UCSD-AML1 (cell line): ENCODE results near the gene MYOCOS.
"Not testable (repeated sequence)": the region's sequence is repeated elsewhere in the genome, so short reads cannot be mapped to it uniquely, and the experiment has no call there.

Experiments used
- DNase-seq: peaks from one replicate; lab custom pipeline; 2025; ENCODE audit not compliant: unreplicated experiment; lab: John Stamatoyannopoulos, UW

Gene MYOCOS

GRCh38 chr1:171622152-171622462, at the start of gene MYOCOS:
Gene MYOCOS (plus strand): TSS chr1:171622243. CDS start chr1:171623884, 1,641 bp downstream.
- DNase-seq, result no peak

DNA sequence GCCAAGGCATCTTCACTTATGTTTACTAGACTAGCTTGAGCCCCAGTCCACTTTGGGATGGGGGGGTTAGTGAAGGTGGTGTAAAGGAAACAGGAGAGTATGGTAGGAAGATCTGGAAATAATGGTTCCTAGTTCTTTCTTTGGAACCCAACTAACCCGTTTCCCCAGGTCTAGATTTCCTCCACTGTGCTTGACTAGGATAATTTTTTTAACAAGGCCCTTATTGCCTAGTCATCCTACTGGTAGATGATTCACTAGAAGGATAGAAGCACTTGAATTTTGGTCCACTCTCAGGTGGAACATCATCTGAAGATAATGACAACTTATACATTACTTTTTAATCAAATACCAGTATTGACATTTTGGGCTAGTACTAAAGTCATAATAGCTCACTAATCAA, 45.9 kb upstream of the MYOCOS start:
- DNase-seq, result no peak

DNA sequence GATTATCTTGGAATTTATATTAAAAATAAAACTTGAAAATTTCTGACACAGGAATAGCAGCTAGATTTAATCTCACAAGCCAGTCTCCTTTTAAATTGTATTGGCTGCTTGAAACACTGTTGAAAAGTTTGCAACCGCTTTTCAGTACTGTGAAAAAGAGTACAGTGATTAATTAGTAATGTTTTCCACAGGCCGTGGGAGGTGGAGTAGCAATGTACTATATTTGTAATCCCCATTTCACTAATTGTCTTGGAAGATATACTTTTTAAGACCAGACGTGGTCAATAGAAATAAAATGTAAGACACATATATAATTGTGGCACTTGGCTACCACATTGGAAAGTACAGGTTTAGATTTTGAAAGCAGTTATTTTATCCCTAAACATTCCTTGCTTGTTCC, 40.8 kb upstream of the MYOCOS start:
- no peak for DNase-seq

DNA sequence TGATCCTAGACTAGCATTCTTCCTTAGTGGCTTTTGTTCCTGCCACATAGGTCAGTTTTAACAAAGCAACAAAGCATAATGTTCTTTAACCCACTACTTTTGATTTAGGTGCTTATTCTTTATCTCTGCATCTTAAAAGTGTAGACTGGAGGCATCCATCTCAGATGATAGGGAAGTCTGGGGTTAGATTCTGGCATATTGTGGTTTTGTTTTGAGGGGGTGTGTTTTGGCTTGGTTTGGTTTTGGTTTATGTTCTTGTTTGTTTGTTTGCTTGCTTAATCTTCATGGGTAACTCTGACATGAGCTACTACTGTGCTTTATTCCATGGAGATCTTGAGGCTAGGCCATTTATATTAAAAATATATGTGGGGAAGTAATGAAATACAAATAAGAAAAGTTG, 40.3 kb upstream of the MYOCOS start:
- no peak for DNase-seq

DNA sequence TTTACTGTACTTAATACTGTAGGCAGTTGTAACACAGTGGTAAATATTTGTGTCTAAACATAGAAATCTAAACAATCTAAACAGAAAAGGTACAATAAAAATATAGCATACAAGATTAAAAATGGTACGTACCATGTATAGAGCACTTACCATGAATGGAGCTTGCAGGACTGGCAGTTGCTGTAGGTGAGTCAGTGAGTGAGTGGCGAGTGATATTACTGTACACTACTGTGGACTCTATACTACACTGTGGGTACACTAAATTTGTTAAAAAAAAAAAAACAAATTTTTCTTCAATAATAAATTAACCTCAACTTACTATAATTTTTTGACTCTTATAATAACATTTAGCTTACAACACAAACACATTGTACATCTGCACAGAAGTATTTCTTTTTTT, 39.5 kb upstream of the MYOCOS start:
- no peak for DNase-seq

- no peak for DNase-seq
Measured at GRCh38 chr1:171583591-171584201, 38.3 kb upstream of the MYOCOS start.

DNA sequence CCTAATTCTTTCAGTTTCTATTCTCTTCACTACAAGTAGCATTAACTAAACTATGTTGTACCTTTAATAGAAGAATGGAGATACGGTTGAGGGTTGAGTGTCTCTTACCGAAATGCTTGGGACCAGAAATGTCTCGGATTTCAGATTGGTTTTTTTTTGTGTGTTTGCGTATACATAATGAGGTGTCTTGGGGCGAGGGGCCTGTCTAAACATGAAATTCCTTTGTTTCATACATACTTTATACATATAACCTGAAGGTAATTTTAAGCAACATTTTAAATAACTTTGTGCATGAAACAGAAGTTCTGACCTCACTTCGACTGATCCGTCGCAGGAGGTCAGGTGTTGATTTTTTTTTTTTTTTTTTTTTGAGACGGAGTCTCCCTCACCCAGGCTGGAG, 36.3 kb upstream of the MYOCOS start:
- DNase-seq, result no peak

GRCh38 chr1:171588230-171588629, 33.8 kb upstream of the MYOCOS start:
- no peak for DNase-seq

GRCh38 chr1:171590022-171590421, 32.0 kb upstream of the MYOCOS start:
- no peak for DNase-seq

DNA sequence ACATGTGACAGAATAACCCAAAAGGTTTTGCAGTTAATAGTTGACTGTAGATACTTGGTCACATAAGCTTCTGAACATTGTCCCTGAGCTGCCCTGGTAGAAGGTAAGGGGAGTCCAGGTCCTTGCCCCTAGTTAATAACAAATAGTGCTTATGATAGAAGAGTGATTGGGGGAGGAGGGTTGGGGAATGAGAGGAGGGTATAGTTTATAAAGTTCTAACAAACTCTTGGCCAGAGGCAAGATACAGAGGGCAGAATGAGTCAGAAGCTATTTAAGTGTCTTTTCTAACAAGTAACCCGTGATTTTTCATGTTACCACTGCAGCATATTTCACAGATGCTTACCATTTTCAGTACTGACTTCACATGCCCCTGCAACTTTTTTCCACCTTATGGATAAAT, 26.7 kb upstream of the MYOCOS start:
- no peak for DNase-seq

GRCh38 chr1:171596119-171596518, 25.9 kb upstream of the MYOCOS start:
- no peak for DNase-seq

DNA sequence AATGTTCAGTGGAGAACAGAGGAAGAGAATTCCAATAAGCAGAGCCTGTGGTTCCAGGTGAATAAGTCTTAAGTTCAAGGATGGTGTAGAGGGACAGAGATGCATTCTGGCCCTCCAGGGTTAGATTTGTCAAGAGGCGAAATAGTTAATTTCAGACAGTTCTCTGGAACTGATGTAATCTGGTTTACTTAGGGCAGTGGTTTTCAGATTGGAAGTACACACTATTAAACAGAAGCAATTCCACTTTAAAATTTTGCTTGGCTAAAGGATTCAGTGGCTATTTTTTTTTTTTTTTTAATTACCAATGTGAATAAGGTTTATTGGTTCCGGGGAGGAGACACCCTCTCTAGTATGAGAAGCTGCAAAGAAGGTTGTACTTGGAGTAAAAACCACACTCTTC, 25.3 kb upstream of the MYOCOS start:
- DNase-seq, result no peak

- no peak for DNase-seq
Measured at GRCh38 chr1:171597203-171597602, 24.8 kb upstream of the MYOCOS start.

DNA sequence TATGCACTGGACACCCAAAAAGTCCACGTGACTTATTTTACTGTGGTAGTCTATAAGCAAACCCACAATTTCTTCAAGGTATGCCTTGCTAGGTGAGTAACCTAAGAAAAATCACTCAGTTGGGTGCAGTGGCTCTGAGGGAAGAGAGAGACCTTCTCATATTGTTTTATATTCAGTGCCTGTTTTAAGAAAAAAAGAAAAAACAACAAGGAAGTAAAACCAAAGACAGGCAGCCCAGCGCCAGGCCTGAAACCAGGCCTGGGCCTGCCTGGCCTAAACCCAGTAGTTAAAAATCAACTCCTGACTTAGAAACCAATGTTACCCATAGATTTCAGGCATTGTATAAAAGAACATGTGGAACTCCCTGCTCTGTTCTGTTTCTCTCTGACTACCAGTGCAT, 21.7 kb upstream of the MYOCOS start:
- not testable (repeated sequence) for DNase-seq

GRCh38 chr1:171600862-171601261, 21.2 kb upstream of the MYOCOS start:
- DNase-seq, result no peak

GRCh38 chr1:171603042-171603441, 19.0 kb upstream of the MYOCOS start:
- DNase-seq, result not testable (repeated sequence)

DNA sequence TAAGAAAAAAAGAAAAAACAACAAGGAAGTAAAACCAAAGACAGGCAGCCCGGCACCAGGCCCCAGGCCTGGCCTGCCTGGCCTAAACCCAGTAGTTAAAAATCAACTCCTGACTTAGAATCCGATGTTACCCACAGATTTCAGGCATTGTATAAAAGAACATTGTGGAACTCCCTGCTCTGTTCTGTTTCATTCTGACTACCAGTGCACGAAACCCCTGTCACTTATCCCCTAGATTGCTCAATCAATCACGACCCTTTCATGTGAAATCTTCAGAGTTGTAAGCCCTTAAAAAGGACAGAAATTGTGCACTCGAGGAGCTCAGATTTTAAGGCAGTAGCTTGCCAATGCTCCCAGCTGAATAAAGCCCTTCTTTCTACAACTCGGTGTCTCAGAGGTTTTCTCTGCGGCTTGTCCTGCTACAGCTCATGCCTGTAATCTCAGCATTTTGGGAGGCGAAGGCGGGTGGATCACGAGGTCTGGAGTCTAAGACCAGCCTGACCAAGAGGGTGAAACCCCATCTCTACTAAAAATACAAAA, 15.6 kb upstream of the MYOCOS start:
- no peak for DNase-seq

GRCh38 chr1:171610385-171610784, 11.7 kb upstream of the MYOCOS start:
- DNase-seq, result no peak

DNA sequence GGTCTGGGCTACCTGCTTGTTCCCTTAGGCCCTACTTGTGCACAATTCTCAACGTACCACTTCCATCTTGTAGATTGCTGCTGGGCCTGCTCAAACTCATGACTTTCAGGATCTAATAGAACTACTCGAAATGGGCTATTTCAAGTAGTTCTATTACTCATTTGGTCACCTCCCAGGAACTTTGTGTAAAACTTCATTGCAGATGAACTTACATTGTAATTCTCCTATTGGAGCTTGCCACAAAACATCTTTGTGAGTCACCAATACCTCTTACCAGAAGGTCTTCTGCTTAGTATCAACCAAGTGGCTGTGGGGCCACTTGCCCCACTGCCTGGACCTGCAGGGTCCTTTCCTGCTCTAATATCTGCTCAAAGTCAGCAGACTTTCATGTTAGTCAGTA, 10.7 kb upstream of the MYOCOS start:
- no peak for DNase-seq

- no peak for DNase-seq
Measured at GRCh38 chr1:171613282-171613681, 8.8 kb upstream of the MYOCOS start.

- DNase-seq, result not testable (repeated sequence)
Measured at GRCh38 chr1:171615122-171615906, 6.7 kb upstream of the MYOCOS start.

- DNase-seq, result no peak
Measured at GRCh38 chr1:171616586-171616985, 5.5 kb upstream of the MYOCOS start.
